Peyer's patch (tissue), 4 donors: ENCODE measurements around the gene PTEN.

Source experiments
- POLR2A ChIP-seq, 2 donors: fragments of 450-650 bp; IDR thresholded peaks; one replicate each; pipeline ENCODE4 v1.5.1; 2017; ENCODE audit warnings: antibody characterized with exemption in 2 of 2, mild to moderate bottlenecking in 2 of 2, moderate library complexity in 2 of 2
- TF ChIP-seq, protein P1 (sequence below), 6 experiments: fragments of 450-650 bp in 4 of 6; fragments of 200-600 bp in 2 of 6; sonication (generic) in 1 of 6; IDR thresholded peaks; one replicate each; pipeline ENCODE4 v1.5.1; 2017 to 2019; ENCODE audit warnings: antibody characterized with exemption in 6 of 6, mild to moderate bottlenecking in 3 of 6, moderate library complexity in 1 of 6

- TF ChIP-seq, protein P1, sequence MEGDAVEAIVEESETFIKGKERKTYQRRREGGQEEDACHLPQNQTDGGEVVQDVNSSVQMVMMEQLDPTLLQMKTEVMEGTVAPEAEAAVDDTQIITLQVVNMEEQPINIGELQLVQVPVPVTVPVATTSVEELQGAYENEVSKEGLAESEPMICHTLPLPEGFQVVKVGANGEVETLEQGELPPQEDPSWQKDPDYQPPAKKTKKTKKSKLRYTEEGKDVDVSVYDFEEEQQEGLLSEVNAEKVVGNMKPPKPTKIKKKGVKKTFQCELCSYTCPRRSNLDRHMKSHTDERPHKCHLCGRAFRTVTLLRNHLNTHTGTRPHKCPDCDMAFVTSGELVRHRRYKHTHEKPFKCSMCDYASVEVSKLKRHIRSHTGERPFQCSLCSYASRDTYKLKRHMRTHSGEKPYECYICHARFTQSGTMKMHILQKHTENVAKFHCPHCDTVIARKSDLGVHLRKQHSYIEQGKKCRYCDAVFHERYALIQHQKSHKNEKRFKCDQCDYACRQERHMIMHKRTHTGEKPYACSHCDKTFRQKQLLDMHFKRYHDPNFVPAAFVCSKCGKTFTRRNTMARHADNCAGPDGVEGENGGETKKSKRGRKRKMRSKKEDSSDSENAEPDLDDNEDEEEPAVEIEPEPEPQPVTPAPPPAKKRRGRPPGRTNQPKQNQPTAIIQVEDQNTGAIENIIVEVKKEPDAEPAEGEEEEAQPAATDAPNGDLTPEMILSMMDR (IDR thresholded peaks at IDR 0.05), result no peak
- no peak for TF ChIP-seq POLR2A (IDR thresholded peaks at IDR 0.05)
These were observed 20.5 kb upstream of the PTEN start for GRCh38 chr10:87842776-87843497.
